ENCODE results near the gene INPP4A. TPM values are rescaled to one million over a fixed set of nuclear protein-coding genes. Genes with fewer than 3 reads are reported as not detected.

Gene INPP4A
- total and polyA plus RNA-seq, 2 donors (not counting 3 experiments of a cell fraction or from before 2014, with no cell fraction given): 14.9 to 28.8 TPM

DNA sequence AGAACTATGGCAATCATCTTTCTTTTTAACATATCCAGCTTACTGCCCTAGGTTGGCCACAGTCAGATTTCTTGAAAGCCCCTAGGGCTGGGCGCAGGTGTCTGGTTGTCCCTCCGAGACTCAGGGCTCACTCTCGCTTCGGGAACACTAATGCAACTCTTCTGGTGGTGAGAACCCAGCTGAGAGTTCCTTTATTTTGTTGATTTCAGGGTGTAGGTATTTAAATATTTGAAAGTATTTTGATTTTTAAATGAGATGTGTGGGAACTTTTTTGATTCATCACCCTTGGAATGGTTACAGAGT is 40.7 kb downstream of the INPP4A start:
- H3K79me2 ChIP-seq (ENCODE audit: control insufficient read depth, insufficient read depth, low read length): peaks cover 15% of the 10 kb centered on the region
- H4K20me1 ChIP-seq (replicated peaks; ENCODE audit: control insufficient read depth, extremely low read depth, insufficient read depth, low read length): no peaks in the 10 kb centered on the region
- ChIA-PET CTCF (no interaction called here), POLR2A (no interaction called here)
- intact Hi-C loops (cut with micrococcal nuclease) (no loop called here), dilution Hi-C loops (cut with MboI; ENCODE audit: extremely low pct_ligation_motif_present, low sequenced_read_pairs) (no loop called here)
- no peaks in the 10 kb centered on the region for H3K9me1 ChIP-seq (replicated peaks; ENCODE audit: control insufficient read depth, extremely low read depth, insufficient read depth, low read length)
- no peak overlapping the region for H3K4me3 ChIP-seq (replicated peaks in 1 of 3; ENCODE audit: insufficient read depth in 1 of 3, low read depth in 1 of 3, low read length in 3 of 3)
- H2AFZ ChIP-seq (ENCODE audit: low read depth, low read length): no peak overlapping the region
- H3K36me3 ChIP-seq (ENCODE audit: control insufficient read depth in 2 of 2, extremely low read depth in 1 of 2, insufficient read depth in 2 of 2, low read length in 2 of 2): no peaks in the 10 kb centered on the region
- H3K9ac ChIP-seq (replicated peaks; ENCODE audit: extremely low read depth, insufficient read depth, low read length): no peak overlapping the region
- TF ChIP-seq GATA2 (IDR thresholded peaks at IDR 0.05; ENCODE audit: insufficient read depth, insufficient read length, low read depth, low read length) (no peak), POLR2AphosphoS5 (IDR thresholded peaks at IDR 0.05; ENCODE audit: insufficient read depth, low read depth, low read length) (no peak), MYC (IDR thresholded peaks at IDR 0.05; ENCODE audit: low read depth, low read length) (no peak), EZH2 (IDR thresholded peaks at IDR 0.05; ENCODE audit: borderline replicate concordance, low read depth, low read length, severe bottlenecking) (no peak), FOS (IDR thresholded peaks at IDR 0.05; ENCODE audit: borderline replicate concordance, insufficient read depth, low read length) (no peak), POLR2A (IDR thresholded peaks at IDR 0.05; ENCODE audit: low read depth, low read length) (no peak)
- no peak overlapping the region for H3K4me2 ChIP-seq (ENCODE audit: insufficient read depth, low read length)
- DNase-seq (ENCODE audit: low read depth, low spot score) (no peak), FAIRE-seq (no peak)
- peaks cover 1% of the 10 kb centered on the region for H3K4me1 ChIP-seq (ENCODE audit: control insufficient read depth, extremely low read depth, insufficient read depth, low read length)
- no TSS peak for BruUV-seq (replicated peaks)
- no peaks in the 10 kb centered on the region for H3K27me3 ChIP-seq (ENCODE audit: control insufficient read depth in 2 of 2, insufficient read depth in 2 of 2, low read length in 2 of 2)
- no peak overlapping the region for H3K27ac ChIP-seq (ENCODE audit: insufficient read depth, low read depth, low read length)
- no peaks in the 10 kb centered on the region for H3K9me3 ChIP-seq (replicated peaks; ENCODE audit: control insufficient read depth, insufficient read depth, low read length)

DNA sequence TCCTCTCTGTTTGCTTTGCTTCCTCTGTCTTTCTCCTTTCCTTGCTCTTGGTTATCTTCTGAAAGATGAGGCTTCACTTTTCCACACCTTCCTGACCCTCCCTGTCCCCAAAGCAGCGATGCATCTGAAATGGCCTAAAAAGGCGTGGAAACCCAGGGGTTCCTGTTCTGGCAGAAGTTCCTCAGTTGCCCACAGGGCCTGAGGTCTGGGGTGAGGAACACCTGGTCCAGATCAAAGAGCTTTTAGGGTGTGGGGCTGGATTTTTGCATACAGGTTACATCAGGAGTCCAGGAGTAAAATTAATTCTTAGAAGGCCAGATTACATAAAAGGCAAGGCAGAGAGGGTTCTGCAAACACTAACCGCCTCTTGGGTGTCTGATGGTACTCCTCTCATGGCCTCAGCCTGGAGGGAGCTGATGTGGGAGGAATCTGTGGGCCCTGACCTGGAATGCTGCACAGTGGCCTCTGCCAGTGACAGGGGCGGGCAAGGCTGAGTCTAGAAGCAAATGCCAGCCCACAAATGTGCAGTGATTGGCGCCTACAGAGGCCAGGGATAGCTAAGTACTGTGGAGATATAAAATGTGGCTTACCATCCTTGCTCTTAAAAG is 41.8 kb downstream of the INPP4A start:
- Histone ChIP-seq H3K4me3 (replicated peaks in 1 of 3; ENCODE audit: insufficient read depth in 1 of 3, low read depth in 1 of 3, low read length in 3 of 3) (no peak overlapping the region), H2AFZ (ENCODE audit: low read depth, low read length) (no peak overlapping the region), H3K9me3 (replicated peaks; ENCODE audit: control insufficient read depth, insufficient read depth, low read length) (no peaks in the 10 kb centered on the region), H3K4me1 (ENCODE audit: control insufficient read depth, extremely low read depth, insufficient read depth, low read length) (no peaks in the 10 kb centered on the region), H3K9ac (replicated peaks; ENCODE audit: extremely low read depth, insufficient read depth, low read length) (no peak overlapping the region), H4K20me1 (replicated peaks; ENCODE audit: control insufficient read depth, extremely low read depth, insufficient read depth, low read length) (no peaks in the 10 kb centered on the region), H3K4me2 (ENCODE audit: insufficient read depth, low read length) (no peak overlapping the region), H3K9me1 (replicated peaks; ENCODE audit: control insufficient read depth, extremely low read depth, insufficient read depth, low read length) (no peaks in the 10 kb centered on the region), H3K27me3 (ENCODE audit: control insufficient read depth in 2 of 2, insufficient read depth in 2 of 2, low read length in 2 of 2) (no peaks in the 10 kb centered on the region), H3K27ac (ENCODE audit: insufficient read depth, low read depth, low read length) (no peak overlapping the region), H3K36me3 (ENCODE audit: control insufficient read depth in 2 of 2, extremely low read depth in 1 of 2, insufficient read depth in 2 of 2, low read length in 2 of 2) (no peaks in the 10 kb centered on the region), H3K79me2 (ENCODE audit: control insufficient read depth, insufficient read depth, low read length) (peaks cover 15% of the 10 kb centered on the region)
- dilution Hi-C loops (cut with MboI; ENCODE audit: extremely low pct_ligation_motif_present, low sequenced_read_pairs): no loop called here
- no TSS peak for BruUV-seq (replicated peaks)
- DNase-seq (ENCODE audit: low read depth, low spot score): no peak
- CTCF ChIA-PET: interaction anchor here (0.6 to 2.6 kb wide), 9 partner anchors 10 to 1707 kb away, joined by 3 to 18 read pairs (median 9); no protein-coding TSS in a partner anchor
- TF ChIP-seq FOS (IDR thresholded peaks at IDR 0.05; ENCODE audit: borderline replicate concordance, insufficient read depth, low read length) (no peak), EZH2 (IDR thresholded peaks at IDR 0.05; ENCODE audit: borderline replicate concordance, low read depth, low read length, severe bottlenecking) (no peak), POLR2A (IDR thresholded peaks at IDR 0.05; ENCODE audit: low read depth, low read length) (no peak), MYC (IDR thresholded peaks at IDR 0.05; ENCODE audit: low read depth, low read length) (no peak), GATA2 (IDR thresholded peaks at IDR 0.05; ENCODE audit: insufficient read depth, insufficient read length, low read depth, low read length) (no peak), POLR2AphosphoS5 (IDR thresholded peaks at IDR 0.05; ENCODE audit: insufficient read depth, low read depth, low read length) (no peak)
- no peak for FAIRE-seq
- POLR2A ChIA-PET: no interaction called here
- intact Hi-C loops (cut with micrococcal nuclease): no loop called here

All from endothelial cell of umbilical vein (primary cell).